ENCODE data around the gene DKK1. TPM values are rescaled to one million over a fixed set of nuclear protein-coding genes. Genes with fewer than 3 reads are reported as not detected.

DKK1 gene
- total RNA-seq, 1 donor from 2014 or later: not detected

- ChIA-PET POLR2A (no interaction called here), CTCF (interaction anchor here (1.1 kb wide), 1 partner anchor 38 kb away, joined by 3 read pairs; no protein-coding TSS in a partner anchor)
- intact Hi-C loops (cut with micrococcal nuclease): no loop called here
- no peak overlapping the region for H3K27ac Mint-ChIP-seq
- ATAC-seq (ENCODE audit: low read depth) (no peak), DNase-seq (no peak)
- TF ChIP-seq, protein P1, sequence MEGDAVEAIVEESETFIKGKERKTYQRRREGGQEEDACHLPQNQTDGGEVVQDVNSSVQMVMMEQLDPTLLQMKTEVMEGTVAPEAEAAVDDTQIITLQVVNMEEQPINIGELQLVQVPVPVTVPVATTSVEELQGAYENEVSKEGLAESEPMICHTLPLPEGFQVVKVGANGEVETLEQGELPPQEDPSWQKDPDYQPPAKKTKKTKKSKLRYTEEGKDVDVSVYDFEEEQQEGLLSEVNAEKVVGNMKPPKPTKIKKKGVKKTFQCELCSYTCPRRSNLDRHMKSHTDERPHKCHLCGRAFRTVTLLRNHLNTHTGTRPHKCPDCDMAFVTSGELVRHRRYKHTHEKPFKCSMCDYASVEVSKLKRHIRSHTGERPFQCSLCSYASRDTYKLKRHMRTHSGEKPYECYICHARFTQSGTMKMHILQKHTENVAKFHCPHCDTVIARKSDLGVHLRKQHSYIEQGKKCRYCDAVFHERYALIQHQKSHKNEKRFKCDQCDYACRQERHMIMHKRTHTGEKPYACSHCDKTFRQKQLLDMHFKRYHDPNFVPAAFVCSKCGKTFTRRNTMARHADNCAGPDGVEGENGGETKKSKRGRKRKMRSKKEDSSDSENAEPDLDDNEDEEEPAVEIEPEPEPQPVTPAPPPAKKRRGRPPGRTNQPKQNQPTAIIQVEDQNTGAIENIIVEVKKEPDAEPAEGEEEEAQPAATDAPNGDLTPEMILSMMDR (IDR thresholded peaks at IDR 0.05): no peak
- H3K36me3 Mint-ChIP-seq (ENCODE audit: low read depth): no peaks in the 10 kb centered on the region
- H3K9me3 Mint-ChIP-seq: no peaks in the 10 kb centered on the region
- H3K4me3 Mint-ChIP-seq: no peak overlapping the region
- peaks cover 3% of the 10 kb centered on the region for H3K27me3 Mint-ChIP-seq
- peaks cover 6% of the 10 kb centered on the region for H3K4me1 Mint-ChIP-seq
These were observed 44.8 kb upstream of the DKK1 start for GRCh38 chr10:52269233-52269632.

- Mint-ChIP-seq H3K36me3 (ENCODE audit: low read depth) (no peaks in the 10 kb centered on the region), H3K27me3 (no peaks in the 10 kb centered on the region), H3K4me3 (no peak overlapping the region), H3K9me3 (peaks cover 8% of the 10 kb centered on the region), H3K27ac (no peak overlapping the region), H3K4me1 (no peaks in the 10 kb centered on the region)
- TF ChIP-seq, protein P1 (IDR thresholded peaks at IDR 0.05): no peak
- ATAC-seq (ENCODE audit: low read depth) (no peak), DNase-seq (no peak)
- ChIA-PET CTCF (no interaction called here), POLR2A (no interaction called here)
- intact Hi-C loops (cut with micrococcal nuclease): no loop called here
These were observed 37.9 kb upstream of the DKK1 start for GRCh38 chr10:52276163-52276562.

GRCh38 chr10:52276986-52277385 lies 37.1 kb upstream of the DKK1 start:
- H3K4me3 Mint-ChIP-seq: no peak overlapping the region
- CTCF ChIA-PET: no interaction called here
- H3K9me3 Mint-ChIP-seq: peaks cover 8% of the 10 kb centered on the region
- intact Hi-C loops (cut with micrococcal nuclease): no loop called here
- DNase-seq (no peak), ATAC-seq (ENCODE audit: low read depth) (no peak)
- TF ChIP-seq, protein P1 (IDR thresholded peaks at IDR 0.05): no peak
- no peak overlapping the region for H3K27ac Mint-ChIP-seq
- no peaks in the 10 kb centered on the region for H3K27me3 Mint-ChIP-seq
- POLR2A ChIA-PET: no interaction called here
- no peaks in the 10 kb centered on the region for H3K36me3 Mint-ChIP-seq (ENCODE audit: low read depth)
- no peaks in the 10 kb centered on the region for H3K4me1 Mint-ChIP-seq

GRCh38 chr10:52279546-52279945 lies 34.5 kb upstream of the DKK1 start:
- Mint-ChIP-seq H3K36me3 (ENCODE audit: low read depth) (no peaks in the 10 kb centered on the region), H3K4me1 (peaks cover 4% of the 10 kb centered on the region), H3K27me3 (no peaks in the 10 kb centered on the region), H3K27ac (no peak overlapping the region), H3K4me3 (no peak overlapping the region), H3K9me3 (peaks cover 8% of the 10 kb centered on the region)
- intact Hi-C loops (cut with micrococcal nuclease): no loop called here
- POLR2A ChIA-PET: no interaction called here
- ATAC-seq (ENCODE audit: low read depth) (no peak), DNase-seq (no peak)
- TF ChIP-seq, protein P1 (IDR thresholded peaks at IDR 0.05): no peak
- CTCF ChIA-PET: no interaction called here

DNA sequence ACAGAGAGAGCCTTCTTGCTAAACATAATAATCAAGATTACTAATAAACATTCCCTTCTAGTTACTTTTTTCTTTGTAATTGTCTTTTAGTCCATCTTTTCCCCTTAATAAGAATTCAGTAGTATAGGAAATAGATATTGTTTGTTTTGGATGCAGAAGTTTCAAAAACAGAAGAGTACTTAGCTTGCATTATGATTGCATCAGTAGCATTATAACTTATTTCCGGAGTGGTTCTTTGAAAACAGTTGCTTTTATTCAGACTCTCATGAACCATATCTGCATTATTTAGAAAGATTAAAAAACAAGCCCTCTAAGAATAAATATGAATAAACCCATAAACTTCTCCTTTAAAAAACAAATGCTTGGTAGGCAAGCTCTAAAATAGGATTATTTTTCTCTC lies 34.0 kb upstream of the DKK1 start:
- Mint-ChIP-seq H3K4me1 (peaks cover 9% of the 10 kb centered on the region), H3K9me3 (peaks cover 8% of the 10 kb centered on the region), H3K36me3 (ENCODE audit: low read depth) (no peaks in the 10 kb centered on the region), H3K4me3 (no peak overlapping the region), H3K27ac (no peak overlapping the region), H3K27me3 (no peaks in the 10 kb centered on the region)
- ATAC-seq (ENCODE audit: low read depth): no peak
- intact Hi-C loops (cut with micrococcal nuclease): no loop called here
- ChIA-PET POLR2A (no interaction called here), CTCF (no interaction called here)
- TF ChIP-seq, protein P1 (IDR thresholded peaks at IDR 0.05): no peak
- DNase-seq: no peak

All from activated B cell treated with CpG ODN at 0.5 μM for 24 hours (primary cell).